ENCODE measurements around the gene ERBIN. TPM values are rescaled to one million over a fixed set of nuclear protein-coding genes. Genes with fewer than 3 reads are reported as not detected.

ERBIN gene
- total and polyA plus RNA-seq, 2 of the 13 experiments (the other 11 are each of a cell fraction or from before 2014, with no cell fraction given): 14.4 to 41.7 TPM

GRCh38 chr5:65882278-65882677, 44.1 kb upstream of the ERBIN start:
- Histone ChIP-seq H3K4me3 (replicated peaks in 1 of 3; ENCODE audit: insufficient read depth in 1 of 3, low read depth in 2 of 3, low read length in 3 of 3) (no peak overlapping the region), H3K4me1 (ENCODE audit: insufficient read depth, low read length) (no peaks in the 10 kb centered on the region), H3K36me3 (replicated peaks in 1 of 2; ENCODE audit: control insufficient read depth in 1 of 2, insufficient read depth in 2 of 2, low read length in 2 of 2) (no peaks in the 10 kb centered on the region), H3K27me3 (ENCODE audit: control insufficient read depth in 1 of 2, insufficient read depth in 2 of 2, low read length in 2 of 2) (peaks cover 0 to 17% of the 10 kb centered on the region in 2 experiments; a peak in 1 of 5 replicates), H4K20me1 (ENCODE audit: insufficient read depth, low read length) (no peaks in the 10 kb centered on the region), H2AFZ (ENCODE audit: low read length) (no peak overlapping the region), H3K4me2 (ENCODE audit: low read depth, low read length) (no peak overlapping the region), H3K9ac (ENCODE audit: insufficient read depth, low read depth, low read length) (no peak overlapping the region), H3K79me2 (ENCODE audit: insufficient read depth, low read length) (no peaks in the 10 kb centered on the region), H3K27ac (ENCODE audit: extremely low read length, insufficient read depth, low read length) (no peak overlapping the region), H3K9me3 (ENCODE audit: low read length) (no peaks in the 10 kb centered on the region)
- DNase-seq (ENCODE audit: low spot score) (no peak), FAIRE-seq (no peak), ATAC-seq (no peak)
- in situ Hi-C loops (cut with HindIII; ENCODE audit: extremely low pct_ligation_motif_present, low pct_unique_long_range_greater_than_20kb): no loop called here
- POLR2A ChIA-PET: no interaction called here
- intact Hi-C loops (cut with micrococcal nuclease; ENCODE audit: unreplicated experiment): no loop called here
- TF ChIP-seq CEBPB (IDR thresholded peaks at IDR 0.05; ENCODE audit: borderline replicate concordance, low read depth, low read length): 0 out of 2 replicates have a peak, but pooled peaks have one; percentile 27
- no peak for TF ChIP-seq ZNF337 (CRISPR knock-in tag; IDR thresholded peaks at IDR 0.05; ENCODE audit: borderline replicate concordance, low read depth)
- TF ChIP-seq ZFY (CRISPR knock-in tag; IDR thresholded peaks at IDR 0.05): no peak
- 16% methylated on average over 2 of the region's 2 CpGs for WGBS (ENCODE audit: low lambda C conversion rate)
- CTCF ChIA-PET (ENCODE audit: low intra/inter-chr PET ratio, low total read pairs): no interaction called here
- BruUV-seq (replicated peaks): no TSS peak

- no peaks in the 10 kb centered on the region for H3K4me1 ChIP-seq (ENCODE audit: insufficient read depth, low read length)
- ATAC-seq: no peak
- no peak for DNase-seq (ENCODE audit: low spot score)
- no peak overlapping the region for H3K4me2 ChIP-seq (ENCODE audit: low read depth, low read length)
- no peak overlapping the region for H3K9ac ChIP-seq (ENCODE audit: insufficient read depth, low read depth, low read length)
- intact Hi-C loops (cut with micrococcal nuclease; ENCODE audit: unreplicated experiment): no loop called here
- H4K20me1 ChIP-seq (ENCODE audit: insufficient read depth, low read length): no peaks in the 10 kb centered on the region
- BruUV-seq (replicated peaks): no TSS peak
- in situ Hi-C loops (cut with HindIII; ENCODE audit: extremely low pct_ligation_motif_present, low pct_unique_long_range_greater_than_20kb): no loop called here
- H3K27me3 ChIP-seq (ENCODE audit: control insufficient read depth in 1 of 2, insufficient read depth in 2 of 2, low read length in 2 of 2): peaks cover 0 to 19% of the 10 kb centered on the region in 2 experiments; a peak in 1 of 5 replicates
- FAIRE-seq: no peak
- H3K4me3 ChIP-seq (replicated peaks in 1 of 3; ENCODE audit: insufficient read depth in 1 of 3, low read depth in 2 of 3, low read length in 3 of 3): no peak overlapping the region
- WGBS (ENCODE audit: low lambda C conversion rate): 3% methylated on average over 4 of the region's 4 CpGs
- ChIA-PET POLR2A (no interaction called here), CTCF (ENCODE audit: low intra/inter-chr PET ratio, low total read pairs) (no interaction called here)
- no peak overlapping the region for H2AFZ ChIP-seq (ENCODE audit: low read length)
- no peaks in the 10 kb centered on the region for H3K79me2 ChIP-seq (ENCODE audit: insufficient read depth, low read length)
- no peaks in the 10 kb centered on the region for H3K36me3 ChIP-seq (replicated peaks in 1 of 2; ENCODE audit: control insufficient read depth in 1 of 2, insufficient read depth in 2 of 2, low read length in 2 of 2)
- no peak overlapping the region for H3K27ac ChIP-seq (ENCODE audit: extremely low read length, insufficient read depth, low read length)
- TF ChIP-seq PCBP1 (IDR thresholded peaks at IDR 0.05; ENCODE audit: borderline replicate concordance, low read depth, low read length) (no peak), ZNF205 (CRISPR knock-in tag; IDR thresholded peaks at IDR 0.05) (no peak)
- H3K9me3 ChIP-seq (ENCODE audit: low read length): no peaks in the 10 kb centered on the region
These were observed 42.9 kb upstream of the ERBIN start for GRCh38 chr5:65883461-65883860.

Measured in HepG2 (cell line).